Hypothalamus (tissue), 51 donors: ENCODE data around the gene NFAM1.

Source experiments
- DNase-seq, 51 donors: peaks; one replicate each; lab custom pipeline; 2025; lab: John Stamatoyannopoulos, UW

Gene NFAM1

GRCh38 chr22:42365111-42365865, 66.9 kb downstream of the NFAM1 start:
- DNase-seq: peak in 11 of 51 donors; percentile 19 to 57 (median 30)

DNA sequence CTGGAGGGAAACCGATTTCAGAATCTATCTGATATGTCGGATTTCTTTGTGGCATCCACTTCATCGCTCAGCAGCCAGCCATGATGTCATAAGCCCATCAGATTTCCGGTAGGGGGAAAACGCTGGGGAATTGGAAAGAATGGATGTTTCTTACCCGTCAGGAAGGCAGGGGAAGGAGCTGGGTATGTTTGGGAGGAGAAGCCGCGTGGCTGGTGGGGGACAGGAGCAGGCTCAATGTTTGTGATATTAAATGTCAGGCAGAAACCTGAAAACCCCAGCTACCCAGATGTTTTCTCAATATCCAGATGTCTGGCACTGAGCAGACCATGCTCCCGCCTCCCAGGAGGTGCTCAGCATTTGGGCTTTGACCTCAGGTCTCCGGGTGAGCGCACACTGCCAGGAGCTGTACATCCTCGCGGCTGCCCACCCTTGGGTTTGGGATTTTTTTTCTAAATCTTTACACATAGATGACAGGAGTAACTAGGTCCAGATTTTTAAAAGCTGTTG, 67.5 kb downstream of the NFAM1 start:
- no peak for DNase-seq

DNA sequence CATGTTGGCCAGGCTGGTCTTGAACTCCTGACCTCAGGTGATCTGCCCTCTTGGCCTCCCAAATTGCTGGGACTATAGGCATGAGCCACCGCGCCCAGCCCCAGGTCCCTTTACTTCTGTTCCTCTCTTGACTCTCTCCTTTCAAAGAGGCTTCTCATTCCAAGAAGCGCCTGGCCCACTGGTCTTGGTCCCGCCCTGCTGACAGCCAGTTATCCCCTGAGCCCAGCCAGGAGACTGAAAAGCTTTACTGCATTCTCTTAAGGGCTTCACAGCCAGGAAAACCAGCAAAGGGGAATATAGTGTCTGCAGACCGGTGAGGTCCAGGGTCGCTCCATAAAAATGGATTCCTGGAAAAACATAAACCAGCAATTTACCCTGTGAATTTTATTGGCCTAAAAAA, 68.3 kb downstream of the NFAM1 start:
- DNase-seq: no peak

DNA sequence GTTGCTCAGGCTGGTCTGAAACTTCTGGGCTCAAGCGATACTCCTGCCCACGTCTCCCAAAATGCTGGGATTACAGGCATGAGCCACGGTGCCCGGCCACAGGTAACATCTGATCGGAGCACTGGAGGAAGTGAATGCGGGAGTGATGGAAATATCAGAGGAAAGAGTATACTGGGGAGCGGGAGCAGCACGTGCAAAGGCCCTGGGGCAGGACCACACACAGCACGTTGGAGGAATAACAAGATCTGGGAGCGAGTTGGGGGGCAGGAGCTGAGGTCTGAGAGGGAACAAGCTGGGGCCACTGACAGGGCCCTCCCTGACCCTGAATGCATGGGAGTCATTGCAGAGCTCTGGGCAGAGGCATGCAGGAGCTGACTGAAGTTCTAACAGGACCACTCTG, 70.7 kb downstream of the NFAM1 start:
- DNase-seq: no peak

- DNase-seq: no peak
Measured at GRCh38 chr22:42360348-42360747, 71.9 kb downstream of the NFAM1 start.

GRCh38 chr22:42358643-42359558, 73.3 kb downstream of the NFAM1 start:
- no peak for DNase-seq

- DNase-seq: no peak
Measured at GRCh38 chr22:42357634-42358296, 74.4 kb downstream of the NFAM1 start.

GRCh38 chr22:42357221-42357620, 75.0 kb downstream of the NFAM1 start:
- DNase-seq: no peak

GRCh38 chr22:42356533-42356932, 75.7 kb downstream of the NFAM1 start:
- DNase-seq: no peak

DNA sequence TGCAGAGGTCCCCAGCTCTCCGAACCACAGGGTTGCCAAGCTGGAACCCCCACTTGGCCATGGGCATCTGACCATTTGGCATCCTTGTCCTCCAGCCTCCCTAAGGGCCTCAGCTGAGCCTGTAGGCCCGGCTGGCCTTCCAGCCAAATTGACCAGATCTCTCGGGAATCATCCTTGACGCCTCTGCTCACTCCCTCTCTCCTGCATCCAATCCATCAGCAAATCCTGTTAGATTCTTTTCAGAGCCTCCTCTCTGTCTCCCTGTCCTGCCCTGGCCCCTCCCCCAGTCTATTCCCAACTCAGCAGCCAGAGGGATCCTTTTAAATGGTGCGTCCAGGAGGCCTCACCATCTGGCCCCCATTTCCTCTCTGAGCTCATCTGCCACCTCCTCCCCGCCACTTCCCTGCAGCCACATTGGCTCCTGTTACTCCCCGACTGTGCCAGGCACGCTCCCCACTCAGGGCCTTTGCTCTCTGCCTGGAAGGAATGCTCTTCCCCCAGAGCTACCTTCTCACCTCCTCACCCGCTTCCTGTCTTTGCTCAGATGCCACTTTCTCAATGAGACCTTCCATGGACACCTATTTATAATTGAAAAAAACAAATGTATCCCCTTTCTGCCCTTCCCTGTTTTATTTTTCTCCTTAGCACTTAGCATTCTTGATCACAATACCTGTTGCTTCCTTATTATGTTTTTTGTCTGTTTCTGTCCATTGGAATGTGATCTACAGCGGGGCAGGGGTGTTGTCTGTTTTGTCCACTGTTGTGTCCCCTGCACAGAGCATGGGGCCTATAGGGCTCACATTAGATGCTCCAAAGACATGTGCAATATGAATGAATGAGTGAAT, 78.1 kb downstream of the NFAM1 start:
- no peak for DNase-seq

- DNase-seq: no peak
Measured at GRCh38 chr22:42350373-42350772, 81.8 kb downstream of the NFAM1 start.

- peak in 3 of 51 donors; percentile 23 to 58 (median 42) for DNase-seq
Measured at GRCh38 chr22:42347281-42347824, 84.8 kb downstream of the NFAM1 start.

GRCh38 chr22:42346722-42347121, 85.5 kb downstream of the NFAM1 start:
- no peak for DNase-seq

DNA sequence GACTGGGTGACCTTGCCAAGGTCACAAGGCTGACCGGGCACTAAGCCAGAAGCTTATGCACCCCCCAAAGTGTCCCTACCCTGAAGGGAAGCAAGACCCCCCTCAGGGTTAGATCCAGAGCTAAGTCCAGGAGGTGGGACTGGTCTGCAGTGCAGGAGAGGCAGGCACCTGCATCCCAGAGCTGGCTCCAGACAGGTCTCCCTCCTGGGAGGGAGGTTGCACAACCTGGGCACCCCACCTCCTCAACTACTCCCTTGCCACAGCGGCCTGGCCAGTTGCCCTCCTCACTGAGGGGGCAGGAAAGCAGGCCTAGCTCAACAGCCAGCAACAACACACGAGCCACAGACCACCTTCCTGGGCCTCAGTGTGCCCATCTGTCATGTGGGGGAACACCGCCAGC, 86.7 kb downstream of the NFAM1 start:
- no peak for DNase-seq

- DNase-seq: peak; percentile 25 to 94 (median 79)
Measured at GRCh38 chr22:42344361-42344905, 87.8 kb downstream of the NFAM1 start.

- DNase-seq: peak in 21 of 51 donors; percentile 14 to 76 (median 41)
Measured at GRCh38 chr22:42343531-42344081, 88.6 kb downstream of the NFAM1 start.

DNA sequence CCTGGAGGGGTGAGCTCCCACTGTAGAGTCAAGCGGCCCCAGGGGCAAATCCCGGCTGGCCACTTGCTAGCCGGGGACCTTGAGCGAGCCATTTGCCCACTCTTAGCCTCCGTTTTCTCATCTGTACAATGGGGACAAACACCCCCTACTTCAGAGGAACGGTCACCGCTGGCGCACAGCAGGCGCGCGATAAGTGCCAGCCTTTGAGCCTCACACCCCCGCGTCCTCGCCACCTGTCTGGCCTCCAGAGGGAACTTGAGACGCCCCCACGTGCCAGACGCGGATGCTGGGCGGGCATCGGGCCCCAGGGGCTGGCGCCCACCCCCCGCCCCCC, 89.1 kb downstream of the NFAM1 start:
- peak in 11 of 51 donors; percentile 8 to 54 (median 28) for DNase-seq

DNA sequence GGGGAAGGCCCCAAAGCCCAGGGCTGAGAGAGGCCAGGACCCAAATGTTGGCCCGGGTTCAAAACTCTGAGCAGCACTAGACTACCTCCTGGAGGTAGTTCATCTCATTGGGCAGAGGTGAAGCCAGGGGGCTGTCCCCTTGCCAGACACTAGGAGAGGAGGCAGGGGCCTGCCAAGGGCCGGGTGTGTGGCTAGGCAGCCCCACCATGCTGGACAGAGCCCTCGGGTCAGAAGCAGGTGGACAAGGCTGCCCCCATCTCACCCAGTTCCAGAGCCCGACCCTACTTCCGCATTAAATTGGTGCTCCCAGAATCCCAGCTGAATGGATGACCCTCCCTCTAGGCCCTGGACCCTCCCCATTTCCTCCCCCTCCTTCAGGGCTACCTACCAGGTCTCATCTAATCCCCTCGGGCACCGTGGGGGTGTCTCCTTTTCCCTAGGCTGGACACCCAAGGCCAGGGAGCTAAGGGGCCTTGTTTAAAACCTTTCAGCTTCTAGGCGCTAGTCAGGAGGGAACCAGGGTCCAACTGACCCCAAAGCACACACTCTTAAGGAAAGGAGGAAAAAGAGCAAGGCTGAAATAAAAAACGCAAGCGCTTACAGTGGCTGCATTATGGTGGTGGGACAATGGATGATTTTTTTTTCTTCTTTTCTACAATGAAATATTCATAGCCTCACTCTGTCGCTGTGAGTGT, 89.6 kb downstream of the NFAM1 start:
- DNase-seq: peak in 1 of 51 donors; percentile 28

- DNase-seq: no peak
Measured at GRCh38 chr22:42341779-42342178, 90.4 kb downstream of the NFAM1 start.
